Caco-2 (cell line): ENCODE data around the gene PCDHB6. TPM values are rescaled to one million over a fixed set of nuclear protein-coding genes. Genes with fewer than 3 reads are reported as not detected.
"Not testable (repeated sequence)": the region's sequence is repeated elsewhere in the genome, so short reads cannot be mapped to it uniquely, and the experiment has no call there.

Source experiments
- BruUV-seq: library from RNA; stranded (reverse); fragments of 400-500 nt; replicated peaks from 2 replicates; lab custom pipeline; 2021; lab: Mats Ljungman, UMichigan
- CTCF ChIA-PET: fragments of 300-600 bp; sonication (Branson Sonifier 250); formaldehyde crosslinking; loops from one replicate; lab custom pipeline; 2022; ENCODE audit warnings: antibody characterized with exemption; lab: Charles Lee
- POLR2A ChIA-PET: fragments of 300-600 bp; sonication (Branson Sonifier 250); formaldehyde crosslinking; loops from one replicate; lab custom pipeline; 2022; ENCODE audit warnings: antibody characterized with exemption; lab: Charles Lee
- DNase-seq, 2 experiments: peaks; one replicate each; pipeline versions ENCODE4 v3.0.0 to v3.0.0-alpha.2; 2020 to 2022
- H3K27me3 ChIP-seq: replicated peaks from 2 replicates; pipeline ENCODE4 v1.6.0; 2011; ENCODE audit warnings: low read length; ENCODE audit not compliant: control insufficient read depth, insufficient read depth
- H3K36me3 ChIP-seq: 2 replicates; pipeline ENCODE4 v1.5.1; 2011; ENCODE audit warnings: low read length; ENCODE audit not compliant: control insufficient read depth, insufficient read depth
- H3K4me1 ChIP-seq: fragments of 250-450 bp; sonication (Bioruptor Pico); 2 replicates; pipeline ENCODE4 v1.5.1; 2020; ENCODE audit warnings: mild to moderate bottlenecking
- H3K4me3 ChIP-seq: 2 replicates; pipeline ENCODE4 v1.5.1; 2011; ENCODE audit warnings: low read depth, mild to moderate bottlenecking, control low read depth, low read length
- H3K9me3 ChIP-seq: fragments of 250-450 bp; sonication (Bioruptor Pico); 2 replicates; pipeline ENCODE4 v1.5.1; 2020; ENCODE audit warnings: mild to moderate bottlenecking, moderate library complexity
- H3K27ac Mint-ChIP-seq: one replicate; pipeline ENCODE4 v1.8.0; 2022; ENCODE audit warnings: mixed read lengths; ENCODE audit not compliant: unreplicated experiment
- H3K27me3 Mint-ChIP-seq: one replicate; pipeline ENCODE4 v1.8.0; 2022; ENCODE audit warnings: mixed read lengths; ENCODE audit not compliant: insufficient read depth, unreplicated experiment
- H3K36me3 Mint-ChIP-seq: one replicate; pipeline ENCODE4 v1.8.0; 2022; ENCODE audit warnings: mild to moderate bottlenecking, mixed read lengths; ENCODE audit not compliant: insufficient read depth, unreplicated experiment
- H3K4me1 Mint-ChIP-seq: one replicate; pipeline ENCODE4 v1.8.0; 2022; ENCODE audit warnings: low read depth, mixed read lengths; ENCODE audit not compliant: unreplicated experiment
- H3K4me3 Mint-ChIP-seq: one replicate; pipeline ENCODE4 v1.8.0; 2022; ENCODE audit warnings: mild to moderate bottlenecking, moderate library complexity, mixed read lengths; ENCODE audit not compliant: unreplicated experiment
- H3K9me3 Mint-ChIP-seq: one replicate; pipeline ENCODE4 v1.8.0; 2022; ENCODE audit warnings: mixed read lengths; ENCODE audit not compliant: unreplicated experiment
- CTCF ChIP-seq, 2 experiments: fragments of 200-600 bp in 1 of 2; IDR thresholded peaks; 1 replicate in 1 of 2; 2 replicates in 1 of 2; pipeline versions ENCODE4 v1.5.1 to v1.8.0; 2011 to 2022; ENCODE audit warnings: antibody characterized with exemption in 1 of 2, control low read depth in 1 of 2, inconsistent platforms in 1 of 2, low read depth in 1 of 2, low read length in 1 of 2, mild to moderate bottlenecking in 1 of 2, moderate library complexity in 1 of 2; ENCODE audit not compliant: insufficient read depth in 1 of 2, severe bottlenecking in 1 of 2, unreplicated experiment in 1 of 2
- intact Hi-C: fragments of 100-400 bp; cut with micrococcal nuclease; formaldehyde crosslinking; loops from one replicate; pipeline ENCODE4 v1.10.0; 2022; ENCODE audit not compliant: unreplicated experiment
- total RNA-seq: library from RNA; stranded (reverse); gene quantifications from 2 replicates; pipeline ENCODE4 v1.2.3, GENCODE V29; 2022

Gene PCDHB6
- total RNA-seq, 1 experiment from 2014 or later: not detected

GRCh38 chr5:141196363-141196762 is 46.5 kb downstream of the PCDHB6 start:
- no peak for TF ChIP-seq CTCF (IDR thresholded peaks at IDR 0.05; ENCODE audit: insufficient read depth in 1 of 2, low read depth in 1 of 2, low read length in 1 of 2, severe bottlenecking in 1 of 2, unreplicated experiment in 1 of 2)
- Mint-ChIP-seq H3K36me3 (no peaks in the 10 kb centered on the region), H3K9me3 (peaks cover 47% of the 10 kb centered on the region), H3K27ac (no peak overlapping the region), H3K4me1 (no peaks in the 10 kb centered on the region), H3K4me3 (no peak overlapping the region), H3K27me3 (no peaks in the 10 kb centered on the region)
- BruUV-seq: no TSS peak
- Histone ChIP-seq H3K4me1 (no peaks in the 10 kb centered on the region), H3K9me3 (peaks cover 22% of the 10 kb centered on the region), H3K4me3 (no peak overlapping the region), H3K36me3 (no peaks in the 10 kb centered on the region), H3K27me3 (no peaks in the 10 kb centered on the region)
- intact Hi-C loops: no loop called here
- ChIA-PET POLR2A (no interaction called here), CTCF (no interaction called here)
- DNase-seq: no peak

GRCh38 chr5:141199359-141200235 is 49.7 kb downstream of the PCDHB6 start, which contains the start of gene PCDHB11:
Gene PCDHB11, plus strand, starts transcription at chr5:141199627. Its CDS starts 148 bp downstream, at chr5:141199775.
- CTCF ChIA-PET: no interaction called here
- no TSS peak for BruUV-seq
- no peak within 1 kb of the TSS for H3K4me3 ChIP-seq

DNA sequence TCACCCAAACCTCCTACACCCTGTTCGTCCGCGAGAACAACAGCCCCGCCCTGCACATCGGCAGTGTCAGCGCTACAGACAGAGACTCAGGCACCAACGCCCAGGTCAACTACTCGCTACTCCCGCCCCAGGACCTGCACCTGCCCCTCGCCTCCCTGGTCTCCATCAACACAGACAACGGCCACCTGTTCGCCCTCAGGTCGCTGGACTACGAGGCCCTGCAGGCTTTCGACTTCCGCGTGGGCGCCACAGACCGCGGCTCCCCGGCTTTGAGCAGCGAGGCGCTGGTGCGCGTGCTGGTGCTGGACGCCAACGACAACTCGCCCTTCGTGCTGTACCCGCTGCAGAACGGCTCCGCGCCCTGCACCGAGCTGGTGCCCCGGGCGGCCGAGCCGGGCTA is 51.3 kb downstream of the PCDHB6 start:
- BruUV-seq, DNase-seq, H3K27me3 Mint-ChIP-seq, POLR2A ChIA-PET, H3K4me1 Mint-ChIP-seq, H3K27me3 ChIP-seq, intact Hi-C loops, H3K4me1 ChIP-seq, H3K36me3 Mint-ChIP-seq, H3K36me3 ChIP-seq, H3K4me3 Mint-ChIP-seq, H3K4me3 ChIP-seq, H3K27ac Mint-ChIP-seq, CTCF ChIA-PET: not testable (repeated sequence)
- H3K9me3 Mint-ChIP-seq: peaks cover 30% of the 10 kb centered on the region
- H3K9me3 ChIP-seq: peaks cover 17% of the 10 kb centered on the region

More at GRCh38 chr5:141199359-141200235, 49.7 kb downstream of the PCDHB6 start, which contains the start of gene PCDHB11:
- H3K4me1 ChIP-seq: no peaks in the 10 kb centered on the region
- H3K9me3 Mint-ChIP-seq: peaks cover 32% of the 10 kb centered on the region
- no peaks in the 10 kb centered on the region for H3K36me3 Mint-ChIP-seq
- no peak within 1 kb of the TSS for H3K27ac Mint-ChIP-seq
- peaks cover 22% of the 10 kb centered on the region for H3K9me3 ChIP-seq
- no peaks in the 10 kb centered on the region for H3K4me1 Mint-ChIP-seq
- H3K27me3 ChIP-seq: no peaks in the 10 kb centered on the region
- intact Hi-C loops: no loop called here
- POLR2A ChIA-PET: no interaction called here
- H3K36me3 ChIP-seq: no peaks in the 10 kb centered on the region
- peak within 1 kb of the TSS; percentile 43 for H3K4me3 Mint-ChIP-seq
- DNase-seq: no peak
- no peaks in the 10 kb centered on the region for H3K27me3 Mint-ChIP-seq
- peak in 1 of 2 experiments; percentile 2 for TF ChIP-seq CTCF (IDR thresholded peaks at IDR 0.05; ENCODE audit: insufficient read depth in 1 of 2, low read depth in 1 of 2, low read length in 1 of 2, severe bottlenecking in 1 of 2, unreplicated experiment in 1 of 2)

DNA sequence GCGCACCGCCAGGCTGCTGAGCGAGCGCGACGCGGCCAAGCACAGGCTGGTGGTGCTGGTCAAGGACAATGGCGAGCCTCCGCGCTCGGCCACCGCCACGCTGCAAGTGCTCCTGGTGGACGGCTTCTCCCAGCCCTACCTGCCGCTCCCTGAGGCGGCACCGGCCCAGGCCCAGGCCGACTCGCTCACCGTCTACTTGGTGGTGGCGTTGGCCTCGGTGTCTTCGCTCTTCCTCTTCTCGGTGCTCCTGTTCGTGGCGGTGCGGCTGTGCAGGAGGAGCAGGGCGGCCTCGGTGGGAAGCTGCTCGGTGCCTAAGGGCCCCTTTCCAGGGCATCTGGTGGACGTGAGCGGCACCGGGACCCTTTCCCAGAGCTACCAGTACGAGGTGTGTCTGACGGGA is 51.8 kb downstream of the PCDHB6 start:
- H3K36me3 Mint-ChIP-seq, intact Hi-C loops, BruUV-seq, H3K4me1 Mint-ChIP-seq, H3K4me1 ChIP-seq, H3K27me3 Mint-ChIP-seq, H3K4me3 Mint-ChIP-seq, H3K36me3 ChIP-seq, DNase-seq, H3K27me3 ChIP-seq, H3K27ac Mint-ChIP-seq, POLR2A ChIA-PET, CTCF ChIA-PET, H3K4me3 ChIP-seq: not testable (repeated sequence)
- H3K9me3 ChIP-seq: peaks cover 12% of the 10 kb centered on the region
- peaks cover 25% of the 10 kb centered on the region for H3K9me3 Mint-ChIP-seq
